K562 (cell line): ENCODE measurements around the gene PUM1. TPM values are rescaled to one million over a fixed set of nuclear protein-coding genes. Genes with fewer than 3 reads are reported as not detected.

Experiments
- ADNP ChIP-seq: fragments of 200-800 bp; sonication (Bioruptor generic); IDR thresholded peaks from 2 replicates; pipeline ENCODE4 v1.6.1; 2016; ENCODE audit warnings: missing genetic modification characterization, missing compliant biosample characterization
- ARID2 ChIP-seq: fragments of 450-650 bp; IDR thresholded peaks from 2 replicates; pipeline ENCODE4 v1.6.1; 2017; ENCODE audit warnings: antibody characterized with exemption, mild to moderate bottlenecking
- ARNT ChIP-seq, 2 experiments: fragments of 450-650 bp; IDR thresholded peaks; 2 replicates each; pipeline ENCODE4 v1.6.1; 2016; ENCODE audit warnings: mild to moderate bottlenecking in 1 of 2
- BHLHE40 ChIP-seq: IDR thresholded peaks from 2 replicates; pipeline ENCODE4 v1.6.1; 2011; ENCODE audit warnings: low read length, improper control_type of control experiment
- BRF1 ChIP-seq: IDR thresholded peaks from 3 replicates; pipeline ENCODE4 v1.6.1; 2011; ENCODE audit warnings: borderline replicate concordance, mild to moderate bottlenecking; ENCODE audit not compliant: insufficient read length; ENCODE audit errors: extremely low read depth
- C11orf30 ChIP-seq: fragments of 450-650 bp; IDR thresholded peaks from 2 replicates; pipeline ENCODE4 v1.6.1; 2016; ENCODE audit warnings: low read depth, mild to moderate bottlenecking
- CTCF ChIP-seq, 3 experiments: IDR thresholded peaks in 2 of 3; conservative IDR thresholded peaks in 1 of 3; 2 replicates each; pipeline ENCODE4 v1.5.1; 2011 to 2012; ENCODE audit warnings: low read length in 3 of 3, mild to moderate bottlenecking in 3 of 3, control low read depth in 2 of 3, improper control_type of control experiment in 1 of 3, inconsistent platforms in 1 of 3, low read depth in 1 of 3, mixed read lengths in 1 of 3, moderate library complexity in 1 of 3; ENCODE audit not compliant: insufficient read depth in 2 of 3
- HES1 ChIP-seq: fragments of 450-650 bp; IDR thresholded peaks from 2 replicates; pipeline ENCODE4 v1.6.1; 2016; ENCODE audit warnings: low read depth, mild to moderate bottlenecking, moderate library complexity
- ID3 ChIP-seq, 2 experiments: fragments of 250-450 bp in 1 of 2; fragments of 450-650 bp in 1 of 2; sonication (Bioruptor Pico) in 1 of 2; IDR thresholded peaks; 2 replicates each; pipeline versions ENCODE4 v1.6.1 to v1.8.0; 2016 to 2021; ENCODE audit warnings: mild to moderate bottlenecking in 2 of 2, moderate library complexity in 2 of 2, missing compliant biosample characterization in 1 of 2, missing genetic modification characterization in 1 of 2
- MAX ChIP-seq: sonication (generic); formaldehyde crosslinking; IDR thresholded peaks from 2 replicates; pipeline ENCODE4 v1.9.0; 2022; ENCODE audit warnings: mild to moderate bottlenecking, missing genetic modification reagents
- SAFB ChIP-seq: fragments of 200-400 bp; formaldehyde crosslinking; IDR thresholded peaks from 2 replicates; pipeline ENCODE4 v1.6.1; 2017; ENCODE audit warnings: low read depth, low read length, borderline replicate concordance
- TBP ChIP-seq: optimal IDR thresholded peaks from 2 replicates; pipeline ENCODE3; 2011; ENCODE audit warnings: low read depth, low read length, improper control_type of control experiment
- TSHZ1 ChIP-seq: fragments of 250-450 bp; sonication (Bioruptor Pico); IDR thresholded peaks from 2 replicates; pipeline ENCODE4 v1.4.0; 2020; ENCODE audit warnings: mild to moderate bottlenecking, moderate library complexity
- ZEB2 ChIP-seq: fragments of 450-650 bp; IDR thresholded peaks from 2 replicates; pipeline ENCODE4 v1.6.1; 2016
- ZNF143 ChIP-seq: sonication (generic); formaldehyde crosslinking; IDR thresholded peaks from 2 replicates; pipeline ENCODE4 v1.9.0; 2022; ENCODE audit warnings: mild to moderate bottlenecking, missing genetic modification reagents
- ZNF24 ChIP-seq: fragments of 450-650 bp; IDR thresholded peaks from 2 replicates; pipeline ENCODE4 v1.6.1; 2016
- ZNF384 ChIP-seq: IDR thresholded peaks from 2 replicates; pipeline ENCODE4 v1.6.1; 2012; ENCODE audit warnings: low read depth, low read length, improper control_type of control experiment
- ZNF668 ChIP-seq: fragments of 250-450 bp; sonication (Bioruptor Pico); IDR thresholded peaks from 2 replicates; pipeline ENCODE4 v1.8.0; 2022; ENCODE audit warnings: mild to moderate bottlenecking, inconsistent platforms
- ZNF696 ChIP-seq: fragments of 250-450 bp; sonication (Bioruptor Pico); conservative IDR thresholded peaks from 2 replicates; pipeline ENCODE4 v1.4.0; 2020; ENCODE audit warnings: mild to moderate bottlenecking, moderate library complexity
- polyA plus RNA-seq, 8 experiments: library from polyadenylated mRNA; depleted of rRNA in 4 of 8; stranded (reverse) in 5 of 8; unstranded in 3 of 8; fragments of >200 nt; fragmentation: Nextera tagmentation in 2 of 8; fragmentation: Illumina TruSeq in 1 of 8; extraction: Ambion mirVana in 2 of 8; extraction: Trizol in 1 of 8; gene quantifications; 2 replicates each; pipeline versions ENCODE4 v1.2.1 to v1.2.3, GENCODE V29; 2011 to 2014; ENCODE audit warnings: inconsistent platforms in 1 of 8, missing spikeins in 1 of 8
- total RNA-seq, 7 experiments: library from RNA; depleted of rRNA in 6 of 7; stranded (reverse); fragments of >200 nt in 6 of 7; fragmentation: Illumina TruSeq in 2 of 7; extraction: Trizol in 2 of 7; gene quantifications; 2 replicates each; pipeline versions ENCODE4 v1.2.1 to v1.2.3, GENCODE V29; 2011 to 2021; ENCODE audit warnings: low replicate concordance in 1 of 7

Gene PUM1
- total and polyA plus RNA-seq, 9 of the 15 experiments (the other 6 are each of a cell fraction or from before 2014, with no cell fraction given) = 37.7 to 104 (median 55.7) TPM

GRCh38 chr1:31065310-31066217, at the start of gene PUM1 (continued):
- TF ChIP-seq ZNF668 (CRISPR knock-in tag) (peak; percentile 91), BRF1 (no peak), MAX (CRISPR knock-in tag) (peak; percentile 96), ID3 (CRISPR knock-in tag; IDR thresholded peaks at IDR 0.05) (no peak), ID3 (tag; IDR thresholded peaks at IDR 0.05) (peak; percentile 96), ZNF24 (peak; percentile 37; the same call in 1 of the 2 replicates), ZNF696 (no peak), HES1 (peak; percentile 41; the same call in 1 of the 2 replicates), TSHZ1 (CRISPR knock-in tag) (peak; percentile 10; the same call in 1 of the 2 replicates), ADNP (tag) (peak; percentile 39; the same call in 1 of the 2 replicates), BHLHE40 (peak; percentile 91), ARID2 (no peak), C11orf30 (no peak), ZNF384 (0 out of 2 replicates have a peak, but pooled peaks have one; percentile 27), TBP (peak; percentile 95), ZEB2 (peak; percentile 39; the same call in 1 of the 2 replicates), SAFB (no peak), CTCF (IDR thresholded peaks at IDR 0.05 in 2 of 3, conservative IDR thresholded peaks at IDR 0.05 in 1 of 3; ENCODE audit: insufficient read depth in 2 of 3, low read depth in 1 of 3, low read length in 3 of 3) (no peak), ARNT (IDR thresholded peaks at IDR 0.05) (peak; percentile 55 to 86; a peak in 1 of 4 replicates), ZNF143 (peak; percentile 91)
